ENCODE results near the gene NELL1.

- TF ChIP-seq EZH2phosphoT487 (IDR thresholded peaks at IDR 0.05; ENCODE audit: borderline replicate concordance, low read depth): no peak
- TF ChIP-seq CTCF (IDR thresholded peaks at IDR 0.05): no peak
- no peak for TF ChIP-seq FOXM1 (IDR thresholded peaks at IDR 0.05; ENCODE audit: low read depth)
- no peak for TF ChIP-seq MAX (IDR thresholded peaks at IDR 0.05; ENCODE audit: low read depth)
- no peak for TF ChIP-seq EP300 (IDR thresholded peaks at IDR 0.05; ENCODE audit: borderline replicate concordance in 1 of 2, low read depth in 1 of 2, low read length in 1 of 2)
Observed at GRCh38 chr11:21603886-21604285, 934.5 kb downstream of the NELL1 start.
